WI38 (cell line): ENCODE results near the gene ADK.
"Not testable (repeated sequence)": the region's sequence is repeated elsewhere in the genome, so short reads cannot be mapped to it uniquely, and the experiment has no call there.

Experiments
- H3K4me3 ChIP-seq: 2 replicates; pipeline ENCODE4 v1.5.1; 2011; ENCODE audit warnings: low read depth, mild to moderate bottlenecking, control low read depth, low read length
- TF ChIP-seq, protein P1 (sequence below): IDR thresholded peaks from 2 replicates; pipeline ENCODE4 v1.5.1; 2012; ENCODE audit warnings: low read depth, mild to moderate bottlenecking, control low read depth, low read length

ADK gene

GRCh38 chr10:74453169-74453568 is 302.1 kb downstream of the ADK start:
- TF ChIP-seq, protein P1, sequence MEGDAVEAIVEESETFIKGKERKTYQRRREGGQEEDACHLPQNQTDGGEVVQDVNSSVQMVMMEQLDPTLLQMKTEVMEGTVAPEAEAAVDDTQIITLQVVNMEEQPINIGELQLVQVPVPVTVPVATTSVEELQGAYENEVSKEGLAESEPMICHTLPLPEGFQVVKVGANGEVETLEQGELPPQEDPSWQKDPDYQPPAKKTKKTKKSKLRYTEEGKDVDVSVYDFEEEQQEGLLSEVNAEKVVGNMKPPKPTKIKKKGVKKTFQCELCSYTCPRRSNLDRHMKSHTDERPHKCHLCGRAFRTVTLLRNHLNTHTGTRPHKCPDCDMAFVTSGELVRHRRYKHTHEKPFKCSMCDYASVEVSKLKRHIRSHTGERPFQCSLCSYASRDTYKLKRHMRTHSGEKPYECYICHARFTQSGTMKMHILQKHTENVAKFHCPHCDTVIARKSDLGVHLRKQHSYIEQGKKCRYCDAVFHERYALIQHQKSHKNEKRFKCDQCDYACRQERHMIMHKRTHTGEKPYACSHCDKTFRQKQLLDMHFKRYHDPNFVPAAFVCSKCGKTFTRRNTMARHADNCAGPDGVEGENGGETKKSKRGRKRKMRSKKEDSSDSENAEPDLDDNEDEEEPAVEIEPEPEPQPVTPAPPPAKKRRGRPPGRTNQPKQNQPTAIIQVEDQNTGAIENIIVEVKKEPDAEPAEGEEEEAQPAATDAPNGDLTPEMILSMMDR, result no peak
- no peak overlapping the region for H3K4me3 ChIP-seq

GRCh38 chr10:74457478-74457877 is 306.5 kb downstream of the ADK start:
- not testable (repeated sequence) for H3K4me3 ChIP-seq

DNA sequence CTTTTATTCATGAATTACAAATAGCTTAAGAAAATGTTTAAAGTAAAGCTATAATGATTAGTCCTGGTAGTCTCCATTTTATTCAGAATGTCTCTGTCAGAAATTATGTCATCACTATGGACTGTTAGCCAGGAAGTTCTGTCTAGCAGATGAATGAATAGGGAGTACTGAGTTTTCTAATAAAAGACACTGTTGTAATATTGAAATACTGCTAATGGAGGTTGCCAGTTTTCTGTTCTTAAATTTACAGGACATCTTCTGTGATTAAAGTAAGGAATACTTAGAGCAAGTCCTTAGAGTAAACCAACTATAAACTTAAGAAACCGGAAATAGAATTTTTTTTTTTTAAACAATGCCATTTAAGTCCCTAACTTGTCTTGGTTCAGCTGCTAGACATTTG is 309.8 kb downstream of the ADK start:
- TF ChIP-seq, protein P1, result no peak
- no peak overlapping the region for H3K4me3 ChIP-seq

DNA sequence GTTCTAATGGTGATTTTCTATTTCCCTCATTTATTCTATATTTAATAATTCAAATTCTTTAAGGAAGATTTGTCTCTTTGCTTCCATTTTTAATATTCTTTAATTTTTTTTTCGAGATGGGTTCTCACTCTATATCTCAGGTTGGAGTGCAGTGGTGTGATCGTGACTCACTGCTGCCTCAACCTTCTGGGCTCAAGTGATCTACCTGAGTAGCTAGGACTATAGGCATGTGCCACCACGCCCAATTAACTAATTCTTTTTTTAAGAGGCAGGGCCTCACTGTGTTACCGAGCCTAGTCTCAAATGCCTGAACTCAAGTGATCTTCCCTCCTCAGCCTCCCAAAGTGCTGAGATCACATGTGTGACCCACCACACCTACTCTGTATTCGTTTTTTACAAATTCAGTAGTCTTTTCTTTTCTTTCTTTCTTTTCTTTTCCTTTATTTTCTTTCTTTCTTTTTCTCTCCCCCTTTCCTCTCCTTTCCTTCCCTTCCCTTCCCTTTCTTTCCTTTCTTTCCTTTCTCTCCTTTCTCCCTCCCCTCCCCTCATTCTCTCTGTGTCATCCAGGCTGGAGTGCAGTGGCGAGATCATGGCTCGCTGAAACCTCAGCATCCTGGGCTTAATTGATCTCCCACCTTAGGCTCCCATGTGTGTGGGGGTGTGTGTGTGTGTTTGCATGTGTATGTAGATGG is 323.1 kb downstream of the ADK start:
- TF ChIP-seq, protein P1, result no peak
- H3K4me3 ChIP-seq, result no peak overlapping the region

DNA sequence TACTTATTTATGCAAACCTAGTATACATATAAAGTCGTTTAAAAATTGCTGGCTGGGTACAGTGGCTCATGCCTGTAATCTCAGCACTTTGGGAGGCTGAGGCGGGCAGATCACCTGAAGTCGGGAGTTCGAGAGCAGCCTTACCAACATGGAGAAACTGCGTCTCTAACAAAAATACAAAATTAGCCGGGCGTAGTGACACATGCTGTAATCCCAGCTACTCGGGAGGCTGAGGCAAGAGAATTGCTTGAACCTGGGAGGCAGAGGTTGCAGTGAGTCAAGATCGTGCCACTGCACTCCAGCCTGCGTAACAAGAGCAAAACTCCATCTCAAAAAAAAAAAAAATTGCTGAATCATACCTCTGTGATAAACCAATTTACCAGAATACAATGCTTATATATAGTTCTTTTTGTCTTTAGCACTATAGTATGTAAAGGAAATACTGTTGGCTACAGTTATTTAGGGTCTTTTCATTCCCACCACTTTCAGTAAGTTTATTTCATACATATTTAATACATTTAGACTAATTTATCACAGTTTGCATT is 325.2 kb downstream of the ADK start:
- not testable (repeated sequence) for H3K4me3 ChIP-seq

GRCh38 chr10:74480778-74481177 is 329.8 kb downstream of the ADK start:
- no peak overlapping the region for H3K4me3 ChIP-seq
- TF ChIP-seq, protein P1, result no peak

- H3K4me3 ChIP-seq, result no peak overlapping the region
- TF ChIP-seq, protein P1, result no peak
Measured at GRCh38 chr10:74483356-74483755, 332.3 kb downstream of the ADK start.

- TF ChIP-seq, protein P1, result no peak
- H3K4me3 ChIP-seq, result no peak overlapping the region
Measured at GRCh38 chr10:74485283-74485682, 334.3 kb downstream of the ADK start.
